ENCODE results near the gene OTOF. TPM values are rescaled to one million over a fixed set of nuclear protein-coding genes. Genes with fewer than 3 reads are reported as not detected.
A peak's percentile ranks its signal among the peaks of the same experiment; 100 is the strongest.

The OTOF gene
- total and polyA plus RNA-seq, 9 of the 15 experiments (the other 6 are each of a cell fraction or from before 2014, with no cell fraction given): 0.03 to 0.11 (median 0.06) TPM; not detected in 5

GRCh38 chr2:26462511-26463243 is 15.2 kb downstream of the OTOF start (continued):
- no peak for TF ChIP-seq HOMEZ (CRISPR knock-in tag; IDR thresholded peaks at IDR 0.05)
- TF ChIP-seq SMAD1 (IDR thresholded peaks at IDR 0.05; ENCODE audit: low read depth, low read length, partially characterized antibody): no peak
- no peak for TF ChIP-seq TRIM24 (IDR thresholded peaks at IDR 0.05)
- TF ChIP-seq MYC (IDR thresholded peaks at IDR 0.05; ENCODE audit: low read depth, low read length): peak; percentile 49; the same call in 1 of the 2 replicates
- TF ChIP-seq MYC (CRISPR knock-in tag; IDR thresholded peaks at IDR 0.05; ENCODE audit: borderline replicate concordance, low read depth): no peak
- TF ChIP-seq TEAD4 (IDR thresholded peaks at IDR 0.05; ENCODE audit: low read length): peak; percentile 57
- no peak for TF ChIP-seq TEAD4 (CRISPR knock-in tag; IDR thresholded peaks at IDR 0.05; ENCODE audit: borderline replicate concordance)
- no peak for TF ChIP-seq PTTG1 (tag; IDR thresholded peaks at IDR 0.05; ENCODE audit: low read depth)
- TF ChIP-seq YY1 (IDR thresholded peaks at IDR 0.05; ENCODE audit: borderline replicate concordance in 1 of 3, control insufficient read depth in 1 of 3, extremely low read depth in 1 of 3, insufficient read depth in 3 of 3, insufficient read length in 1 of 3, insufficient replicate concordance in 2 of 3, low read depth in 1 of 3, low read length in 2 of 3): peak in 1 of 3 experiments; percentile 20
- no peak for TF ChIP-seq PHB2 (IDR thresholded peaks at IDR 0.05; ENCODE audit: low read depth)
- no peak for TF ChIP-seq PHF20 (IDR thresholded peaks at IDR 0.05; ENCODE audit: partially characterized antibody)
- TF ChIP-seq TOE1 (IDR thresholded peaks at IDR 0.05; ENCODE audit: borderline replicate concordance): no peak
- TF ChIP-seq TOE1 (CRISPR knock-in tag; IDR thresholded peaks at IDR 0.05; ENCODE audit: borderline replicate concordance, low read depth): no peak
- TF ChIP-seq MAFK (IDR thresholded peaks at IDR 0.05; ENCODE audit: low read length): peak; percentile 88
- no peak for TF ChIP-seq SRSF7 (optimal IDR thresholded peaks at IDR 0.05; ENCODE audit: low read depth, low read length)
- no peak for TF ChIP-seq NR1H2 (CRISPR knock-in tag; IDR thresholded peaks at IDR 0.05)
- TF ChIP-seq SNAPC5 (CRISPR knock-in tag; IDR thresholded peaks at IDR 0.05): no peak
- no peak for TF ChIP-seq ADNP (tag; IDR thresholded peaks at IDR 0.05)
- peak; percentile 74 for TF ChIP-seq JUN (IDR thresholded peaks at IDR 0.05; ENCODE audit: borderline replicate concordance, low read depth, low read length)
- TF ChIP-seq JUN (CRISPR knock-in tag; IDR thresholded peaks at IDR 0.05; ENCODE audit: borderline replicate concordance): peak; percentile 63; the same call in 1 of the 2 replicates
- no peak for TF ChIP-seq MITF (IDR thresholded peaks at IDR 0.05)
- TF ChIP-seq MAFG (tag; conservative IDR thresholded peaks at IDR 0.05): peak; percentile 91
- TF ChIP-seq DLX4 (CRISPR knock-in tag; IDR thresholded peaks at IDR 0.05): no peak
- no peak for TF ChIP-seq TAF9B (IDR thresholded peaks at IDR 0.05; ENCODE audit: partially characterized antibody)
- TF ChIP-seq KLF16 (IDR thresholded peaks at IDR 0.05): peak; percentile 37; the same call in 1 of the 2 replicates
- TF ChIP-seq ZC3H8 (IDR thresholded peaks at IDR 0.05): no peak
